DND-41 (cell line): ENCODE results near the gene PHB1.

ENCODE experiments used
- ATAC-seq: fragments of 200-7000 bp; cut with Tn5 transposase; 3 replicates; pipeline ENCODE4 v1.9.1; 2021; ENCODE audit warnings: low read depth; ENCODE audit not compliant: insufficient read depth
- DNase-seq: peaks from one replicate; pipeline ENCODE4 v3.0.0-alpha.2; 2020
- H2AFZ ChIP-seq: 2 replicates; pipeline ENCODE4 v1.6.0; 2012; ENCODE audit warnings: low read depth, low read length
- H3K27ac ChIP-seq: 2 replicates; pipeline ENCODE4 v1.5.1; 2012; ENCODE audit warnings: low read length, inconsistent platforms
- H3K27me3 ChIP-seq: fragments of 200-600 bp; sonication (generic); 2 replicates; pipeline ENCODE4 v1.6.0; 2012; ENCODE audit warnings: low read length, mild to moderate bottlenecking, inconsistent platforms; ENCODE audit not compliant: insufficient read depth, poor library complexity
- H3K36me3 ChIP-seq: 2 replicates; pipeline ENCODE4 v1.5.1; 2012; ENCODE audit warnings: low read length, inconsistent platforms; ENCODE audit not compliant: insufficient read depth
- H3K4me1 ChIP-seq: 2 replicates; pipeline ENCODE4 v1.5.1; 2012; ENCODE audit warnings: mild to moderate bottlenecking, low read length; ENCODE audit not compliant: insufficient read depth
- H3K4me2 ChIP-seq: 2 replicates; pipeline ENCODE4 v1.6.0; 2012; ENCODE audit warnings: mild to moderate bottlenecking, moderate library complexity, low read length, inconsistent platforms; ENCODE audit not compliant: insufficient read depth
- H3K4me3 ChIP-seq, 2 experiments: fragments of 200-600 bp in 1 of 2; shearing (Covaris generic) in 1 of 2; 2 replicates each; pipeline ENCODE4 v1.5.1; 2012 to 2016; ENCODE audit warnings: inconsistent platforms in 2 of 2, low read length in 2 of 2, mild to moderate bottlenecking in 2 of 2, low read depth in 1 of 2, moderate library complexity in 1 of 2
- H3K79me2 ChIP-seq: 2 replicates; pipeline ENCODE4 v1.6.0; 2012; ENCODE audit warnings: low read length, inconsistent platforms; ENCODE audit not compliant: insufficient read depth
- H3K9ac ChIP-seq: 2 replicates; pipeline ENCODE4 v1.6.0; 2012; ENCODE audit warnings: low read depth, mild to moderate bottlenecking, inconsistent platforms, low read length, moderate library complexity
- H3K9me3 ChIP-seq: 2 replicates; pipeline ENCODE4 v1.5.1; 2012; ENCODE audit warnings: low read length, moderate library complexity, mild to moderate bottlenecking, inconsistent platforms; ENCODE audit not compliant: insufficient read depth, severe bottlenecking
- H4K20me1 ChIP-seq: 2 replicates; pipeline ENCODE4 v1.6.0; 2012; ENCODE audit warnings: low read length; ENCODE audit not compliant: insufficient read depth
- CTCF ChIP-seq: IDR thresholded peaks from 2 replicates; pipeline ENCODE4 v1.5.1; 2012; ENCODE audit warnings: borderline replicate concordance, low read length, moderate library complexity, mild to moderate bottlenecking; ENCODE audit not compliant: poor library complexity, severe bottlenecking; ENCODE audit errors: extremely low read depth
- EZH2 ChIP-seq: IDR thresholded peaks from 3 replicates; pipeline ENCODE4 v1.6.1; 2012; ENCODE audit warnings: borderline replicate concordance, low read depth, mild to moderate bottlenecking, moderate library complexity, low read length, inconsistent platforms; ENCODE audit not compliant: severe bottlenecking

PHB1 gene

GRCh38 chr17:49443862-49444261 lies 29.2 kb upstream of the PHB1 start:
- peaks cover 16% of the 10 kb centered on the region for H3K27me3 ChIP-seq

GRCh38 chr17:49442041-49442440 lies 27.4 kb upstream of the PHB1 start:
- peaks cover 16% of the 10 kb centered on the region for H3K27me3 ChIP-seq
- no peak for TF ChIP-seq CTCF
- no peak for TF ChIP-seq EZH2
- DNase-seq: no peak

More at GRCh38 chr17:49443862-49444261, 29.2 kb upstream of the PHB1 start:
- no peak overlapping the region for H3K27ac ChIP-seq
- H4K20me1 ChIP-seq: no peaks in the 10 kb centered on the region; the same call in 1 of the 2 replicates
- H3K9me3 ChIP-seq: no peaks in the 10 kb centered on the region
- H3K9ac ChIP-seq: no peak overlapping the region
- ATAC-seq (no peak), DNase-seq (no peak)
- H2AFZ ChIP-seq: no peak overlapping the region
- no peak overlapping the region for H3K4me3 ChIP-seq
- no peak overlapping the region for H3K4me2 ChIP-seq
- no peaks in the 10 kb centered on the region for H3K36me3 ChIP-seq
- no peak for TF ChIP-seq EZH2
- TF ChIP-seq CTCF: no peak
- no peaks in the 10 kb centered on the region for H3K4me1 ChIP-seq
- no peaks in the 10 kb centered on the region for H3K79me2 ChIP-seq

GRCh38 chr17:49441578-49441977 lies 26.9 kb upstream of the PHB1 start:
- TF ChIP-seq EZH2 (no peak), CTCF (no peak)
- ATAC-seq: no peak
- Histone ChIP-seq H3K9me3 (no peaks in the 10 kb centered on the region), H3K9ac (no peak overlapping the region), H3K4me2 (no peak overlapping the region), H3K27me3 (peaks cover 17% of the 10 kb centered on the region), H3K79me2 (no peaks in the 10 kb centered on the region), H3K36me3 (no peaks in the 10 kb centered on the region), H4K20me1 (no peaks in the 10 kb centered on the region; the same call in 1 of the 2 replicates), H3K4me3 (no peak overlapping the region), H2AFZ (no peak overlapping the region), H3K4me1 (no peaks in the 10 kb centered on the region), H3K27ac (no peak overlapping the region)
- DNase-seq: no peak

More at GRCh38 chr17:49442041-49442440, 27.4 kb upstream of the PHB1 start:
- Histone ChIP-seq H2AFZ (no peak overlapping the region), H3K9ac (no peak overlapping the region), H3K79me2 (no peaks in the 10 kb centered on the region), H3K36me3 (no peaks in the 10 kb centered on the region), H3K4me2 (no peak overlapping the region), H3K4me3 (no peak overlapping the region), H3K9me3 (no peaks in the 10 kb centered on the region), H4K20me1 (no peaks in the 10 kb centered on the region; the same call in 1 of the 2 replicates), H3K27ac (no peak overlapping the region), H3K4me1 (no peaks in the 10 kb centered on the region)
- ATAC-seq: no peak

GRCh38 chr17:49440581-49440980 lies 25.9 kb upstream of the PHB1 start:
- H3K9ac ChIP-seq: no peak overlapping the region
- TF ChIP-seq CTCF (no peak), EZH2 (no peak)
- no peak overlapping the region for H3K4me3 ChIP-seq
- H3K36me3 ChIP-seq: no peaks in the 10 kb centered on the region
- no peak for DNase-seq
- no peaks in the 10 kb centered on the region for H3K4me1 ChIP-seq
- ATAC-seq: no peak
- no peak overlapping the region for H3K27ac ChIP-seq
- H3K27me3 ChIP-seq: peaks cover 14% of the 10 kb centered on the region
- no peaks in the 10 kb centered on the region for H3K9me3 ChIP-seq
- peaks cover 3% of the 10 kb centered on the region; the same call in 1 of the 2 replicates for H4K20me1 ChIP-seq
- H3K79me2 ChIP-seq: no peaks in the 10 kb centered on the region
- no peak overlapping the region for H3K4me2 ChIP-seq
- H2AFZ ChIP-seq: no peak overlapping the region
